Uterus (tissue), 2 donors: ENCODE results near the gene TMEM39A.

Source experiments
- CTCF ChIP-seq, 4 experiments: fragments of 200-600 bp in 2 of 4; fragments of 450-650 bp in 2 of 4; sonication (generic) in 2 of 4; IDR thresholded peaks; one replicate each; pipeline ENCODE4 v1.5.1; 2016 to 2019; ENCODE audit warnings: antibody characterized with exemption in 4 of 4, mild to moderate bottlenecking in 2 of 4, moderate library complexity in 1 of 4
- POLR2A ChIP-seq, 2 donors: fragments of 450-650 bp; IDR thresholded peaks; one replicate each; pipeline ENCODE4 v1.6.1; 2016; ENCODE audit warnings: antibody characterized with exemption in 2 of 2, mild to moderate bottlenecking in 1 of 2, moderate library complexity in 1 of 2

DNA sequence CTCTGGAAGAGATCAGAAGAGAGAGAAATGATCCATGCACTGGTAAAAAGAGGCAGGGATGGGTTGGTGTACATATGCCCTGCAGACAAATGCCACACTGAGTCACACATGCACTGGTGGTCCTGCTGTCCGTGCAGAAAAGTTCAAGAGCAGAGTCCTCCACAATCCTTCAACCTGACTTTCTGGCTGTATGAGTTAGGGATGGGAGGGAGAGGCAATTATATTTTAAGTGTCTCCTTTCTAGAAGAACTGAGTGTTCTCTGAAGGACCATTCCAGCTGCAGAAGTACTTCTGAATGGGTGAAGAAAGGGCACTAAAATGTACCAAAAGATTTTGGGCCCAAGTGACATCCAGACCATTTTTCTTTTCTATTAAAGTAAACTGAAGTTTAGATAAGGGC is 26.4 kb downstream of the TMEM39A start:
- no peak for TF ChIP-seq CTCF (IDR thresholded peaks at IDR 0.05)
- no peak for TF ChIP-seq POLR2A (IDR thresholded peaks at IDR 0.05)
